K562 (cell line): ENCODE data around the gene FMN2. TPM values are rescaled to one million over a fixed set of nuclear protein-coding genes. Genes with fewer than 3 reads are reported as not detected.

Source experiments
- ATAC-seq: fragments of 200-7000 bp; cut with Tn5 transposase; 3 replicates; pipeline ENCODE4 v1.9.1; 2020; ENCODE audit warnings: moderate library complexity
- BruUV-seq: library from RNA; stranded (reverse); fragments of 400-500 nt; replicated peaks from 2 replicates; lab custom pipeline; 2021; lab: Mats Ljungman, UMichigan
- CTCF ChIA-PET: fragments of 300-600 bp; formaldehyde crosslinking; extraction: SDS; loops from one replicate; lab custom pipeline; 2021; ENCODE audit warnings: low intra/inter-chr PET ratio; lab: Yijun Ruan, JAX
- POLR2A ChIA-PET: fragments of 300-600, 350-650 bp; sonication (Branson Sonifier 250); formaldehyde crosslinking; extraction: SDS; loops from one replicate; lab custom pipeline; 2021; ENCODE audit warnings: antibody characterized with exemption, inconsistent platforms; lab: Yijun Ruan, JAX
- DNase-seq, 4 experiments: peaks; one replicate each; pipeline versions ENCODE4 v3.0.0 to v3.0.0-alpha.2; 2011 to 2018; ENCODE audit warnings: low spot score in 3 of 4, mixed read lengths in 3 of 4; ENCODE audit errors: extremely low read depth in 1 of 4
- FAIRE-seq: peaks from 2 replicates; lab custom pipeline; 2011; peaks lifted over from hg19 to GRCh38; lab: Jason Lieb, UNC
- H2AFZ ChIP-seq: 2 replicates; pipeline ENCODE4 v1.6.0; 2011; ENCODE audit warnings: low read depth, low read length, control low read depth, inconsistent platforms
- H3K27ac ChIP-seq: fragments of 200-600 bp; 3 replicates; pipeline ENCODE4 v1.8.0; 2011; ENCODE audit warnings: low read depth, mild to moderate bottlenecking, control low read depth, inconsistent platforms, low read length, moderate library complexity, mixed read lengths; ENCODE audit errors: extremely low read depth
- H3K27me3 ChIP-seq, 2 experiments: fragments of 300-600 bp in 1 of 2; 2 replicates in 1 of 2; 3 replicates in 1 of 2; pipeline versions ENCODE4 v1.6.0 to v1.8.0; 2011; ENCODE audit warnings: inconsistent platforms in 2 of 2, low read length in 2 of 2, mild to moderate bottlenecking in 1 of 2, mixed read lengths in 1 of 2, moderate library complexity in 1 of 2; ENCODE audit not compliant: control insufficient read depth in 2 of 2, insufficient read depth in 2 of 2
- H3K36me3 ChIP-seq: fragments of 300-600 bp; 3 replicates; pipeline ENCODE4 v1.8.0; 2011; ENCODE audit warnings: mild to moderate bottlenecking, low read length, inconsistent platforms; ENCODE audit not compliant: control insufficient read depth, insufficient read depth
- H3K4me1 ChIP-seq, 2 experiments: fragments of 200-600 bp in 1 of 2; replicated peaks in 1 of 2; 2 replicates in 1 of 2; 3 replicates in 1 of 2; pipeline versions ENCODE4 v1.5.1 to v1.8.0; 2011; ENCODE audit warnings: inconsistent platforms in 2 of 2, low read length in 2 of 2, mild to moderate bottlenecking in 1 of 2, mixed read lengths in 1 of 2, moderate library complexity in 1 of 2; ENCODE audit not compliant: control insufficient read depth in 2 of 2, insufficient read depth in 2 of 2
- H3K4me2 ChIP-seq: 2 replicates; pipeline ENCODE4 v1.6.1; 2011; ENCODE audit warnings: low read length, control low read depth, inconsistent platforms, mixed read lengths; ENCODE audit not compliant: insufficient read depth
- H3K4me3 ChIP-seq: fragments of 200-600 bp; sonication (generic), shearing (Covaris generic); 2 replicates; pipeline ENCODE4 v1.5.1; 2016; ENCODE audit warnings: control low read depth, inconsistent platforms
- H3K79me2 ChIP-seq: fragments of 200-600 bp; 3 replicates; pipeline ENCODE4 v1.8.0; 2011; ENCODE audit warnings: low read length, inconsistent platforms; ENCODE audit not compliant: control insufficient read depth, insufficient read depth
- H3K9ac ChIP-seq, 2 experiments: 2 replicates each; pipeline versions ENCODE4 v1.6.0 to v1.6.1; 2011; ENCODE audit warnings: low read depth in 2 of 2, low read length in 2 of 2, control low read depth in 1 of 2, inconsistent platforms in 1 of 2, mild to moderate bottlenecking in 1 of 2, mixed read lengths in 1 of 2; ENCODE audit not compliant: insufficient read depth in 1 of 2
- H3K9me1 ChIP-seq: one replicate; pipeline ENCODE4 v1.6.0; 2011; ENCODE audit warnings: inconsistent platforms, mild to moderate bottlenecking, low read length, moderate library complexity; ENCODE audit not compliant: control insufficient read depth, insufficient read depth
- H3K9me3 ChIP-seq: replicated peaks from 2 replicates; pipeline ENCODE4 v1.5.1; 2011; ENCODE audit warnings: low read depth, low read length, inconsistent platforms; ENCODE audit not compliant: control insufficient read depth, insufficient read depth
- H4K20me1 ChIP-seq: replicated peaks from 2 replicates; pipeline ENCODE4 v1.6.1; 2011; ENCODE audit warnings: low read length, inconsistent platforms, mixed read lengths; ENCODE audit not compliant: control insufficient read depth, insufficient read depth
- BACH1 ChIP-seq: fragments of 200-800 bp; sonication (Bioruptor generic); IDR thresholded peaks from 2 replicates; pipeline ENCODE4 v1.6.1; 2016; ENCODE audit warnings: missing genetic modification characterization, missing compliant biosample characterization
- C11orf30 ChIP-seq: fragments of 450-650 bp; IDR thresholded peaks from 2 replicates; pipeline ENCODE4 v1.6.1; 2016; ENCODE audit warnings: low read depth, mild to moderate bottlenecking
- CHCHD3 ChIP-seq: fragments of 250-450 bp; sonication (Bioruptor Pico); IDR thresholded peaks from 2 replicates; pipeline ENCODE4 v2.1.2; 2022; ENCODE audit warnings: mild to moderate bottlenecking
- HNRNPH1 ChIP-seq: fragments of 200-400 bp; formaldehyde crosslinking; optimal IDR thresholded peaks from 2 replicates; pipeline ENCODE3; 2017; ENCODE audit warnings: low read depth, mild to moderate bottlenecking, low read length, moderate library complexity
- PYGO2 ChIP-seq: fragments of 450-650 bp; IDR thresholded peaks from 2 replicates; pipeline ENCODE4 v1.6.1; 2016; ENCODE audit warnings: mild to moderate bottlenecking, missing genetic modification characterization, moderate library complexity, missing compliant biosample characterization
- TARDBP ChIP-seq: fragments of 450-650 bp; IDR thresholded peaks from 2 replicates; pipeline ENCODE4 v1.6.1; 2016
- ZKSCAN8 ChIP-seq: fragments of 200-800 bp; sonication (Bioruptor generic); IDR thresholded peaks from 2 replicates; pipeline ENCODE4 v1.6.1; 2016; ENCODE audit warnings: missing genetic modification characterization, missing compliant biosample characterization
- ZNF354B ChIP-seq: fragments of 250-450 bp; sonication (Bioruptor Pico); IDR thresholded peaks from 2 replicates; pipeline ENCODE4 v1.4.0; 2020
- WGBS: fragments of 100-300 bp; shearing (Covaris generic); methylation state at CpG from one replicate; pipeline ENCODE4 v1.1.6; 2016; ENCODE audit warnings: low coverage, mixed read lengths; ENCODE audit not compliant: insufficient coverage; ENCODE audit errors: missing lambda C conversion rate; 5-methylcytosine and 5-hydroxymethylcytosine counted together
- in situ Hi-C: fragments of 300-500 bp; cut with MboI; formaldehyde crosslinking; loops from 4 replicates; pipeline ENCODE4 v1.15.0; 2018; ENCODE audit warnings: inconsistent platforms, mixed read lengths
- intact Hi-C: fragments of 100-400 bp; cut with micrococcal nuclease; formaldehyde crosslinking; loops from 2 replicates; pipeline ENCODE4 v1.14.2; 2022
- polyA plus RNA-seq, 8 experiments: library from polyadenylated mRNA; depleted of rRNA in 4 of 8; stranded (reverse) in 5 of 8; unstranded in 3 of 8; fragments of >200 nt; fragmentation: Nextera tagmentation in 2 of 8; fragmentation: Illumina TruSeq in 1 of 8; extraction: Ambion mirVana in 2 of 8; extraction: Trizol in 1 of 8; gene quantifications; 2 replicates each; pipeline versions ENCODE4 v1.2.1 to v1.2.3, GENCODE V29; 2011 to 2014; ENCODE audit warnings: inconsistent platforms in 1 of 8, missing spikeins in 1 of 8
- total RNA-seq, 7 experiments: library from RNA; depleted of rRNA in 6 of 7; stranded (reverse); fragments of >200 nt in 6 of 7; fragmentation: Illumina TruSeq in 2 of 7; extraction: Trizol in 2 of 7; gene quantifications; 2 replicates each; pipeline versions ENCODE4 v1.2.1 to v1.2.3, GENCODE V29; 2011 to 2021; ENCODE audit warnings: low replicate concordance in 1 of 7

Gene FMN2
- total and polyA plus RNA-seq, 9 of the 15 experiments (the other 6 are each of a cell fraction or from before 2014, with no cell fraction given), result 0.15 to 0.45 (median 0.16) TPM; not detected in 3

DNA sequence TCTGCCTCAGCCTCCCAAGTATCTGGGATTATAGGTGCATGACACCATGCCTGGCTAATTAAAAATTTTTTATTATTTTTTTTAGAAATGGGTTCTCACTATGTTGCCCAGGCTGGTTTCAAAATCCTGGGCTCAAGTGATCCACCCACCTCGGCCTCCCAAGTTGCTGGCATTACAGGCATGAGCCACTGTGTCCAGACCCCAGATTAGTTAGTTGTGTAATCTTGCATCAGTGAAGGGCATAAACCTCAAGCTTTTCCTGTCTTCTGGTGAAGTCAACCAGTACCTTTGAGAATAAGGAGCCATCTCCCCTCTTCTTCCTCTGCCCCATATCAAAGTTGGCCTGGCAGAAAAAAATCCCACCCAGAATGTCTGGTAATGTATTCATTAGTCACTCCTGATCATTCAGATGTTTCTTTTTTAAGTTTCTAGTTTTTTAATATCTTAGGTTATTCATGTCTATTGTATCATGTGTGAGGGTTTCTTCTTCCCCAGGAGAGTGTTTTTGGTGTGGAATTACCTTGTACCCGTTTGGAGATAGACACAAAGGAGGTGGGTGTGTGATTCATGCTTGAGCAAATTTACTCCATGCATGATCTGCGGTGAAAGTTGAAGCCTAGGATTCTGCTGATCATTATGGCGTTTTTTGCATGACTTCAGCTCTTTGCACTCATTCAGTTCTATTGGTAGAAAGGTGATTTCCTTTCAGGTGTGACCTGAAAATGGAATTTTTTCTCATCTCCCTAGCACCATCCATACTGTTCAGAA lies 144.0 kb downstream of the FMN2 start:
- Histone ChIP-seq H3K9me1 (no peaks in the 10 kb centered on the region), H3K4me3 (no peak overlapping the region), H3K9ac (no peak overlapping the region), H3K4me1 (no peaks in the 10 kb centered on the region), H3K27ac (no peak overlapping the region), H3K4me2 (no peak overlapping the region), H4K20me1 (no peaks in the 10 kb centered on the region), H3K36me3 (no peaks in the 10 kb centered on the region), H3K9me3 (no peaks in the 10 kb centered on the region; the same call in none of the 2 replicates), H3K27me3 (no peaks in the 10 kb centered on the region), H3K79me2 (no peaks in the 10 kb centered on the region), H2AFZ (no peak overlapping the region)
- POLR2A ChIA-PET, result no interaction called here
- CTCF ChIA-PET, result no interaction called here
- ATAC-seq (no peak), FAIRE-seq (no peak), DNase-seq (no peak)
- intact Hi-C loops (no loop called here), in situ Hi-C loops (no loop called here)
- BruUV-seq, result no TSS peak
- TF ChIP-seq ZKSCAN8 (CRISPR knock-in tag) (no peak), C11orf30 (no peak), CHCHD3 (CRISPR knock-in tag) (no peak), ZNF354B (CRISPR knock-in tag) (no peak), TARDBP (no peak), BACH1 (tag) (no peak), PYGO2 (tag) (no peak), HNRNPH1 (no peak)
- WGBS, result 0% methylated on average over 4 of the region's 4 CpGs
